Epidermal melanocyte (primary cell): Measurements from ENCODE around the gene OSGIN1.
"Not testable (repeated sequence)": the region's sequence is repeated elsewhere in the genome, so short reads cannot be mapped to it uniquely, and the experiment has no call there.

ENCODE experiments used
- DNase-seq: peaks from one replicate; pipeline ENCODE4 v3.0.0; 2011; ENCODE audit warnings: low spot score; ENCODE audit not compliant: insufficient read length

Gene OSGIN1

DNA sequence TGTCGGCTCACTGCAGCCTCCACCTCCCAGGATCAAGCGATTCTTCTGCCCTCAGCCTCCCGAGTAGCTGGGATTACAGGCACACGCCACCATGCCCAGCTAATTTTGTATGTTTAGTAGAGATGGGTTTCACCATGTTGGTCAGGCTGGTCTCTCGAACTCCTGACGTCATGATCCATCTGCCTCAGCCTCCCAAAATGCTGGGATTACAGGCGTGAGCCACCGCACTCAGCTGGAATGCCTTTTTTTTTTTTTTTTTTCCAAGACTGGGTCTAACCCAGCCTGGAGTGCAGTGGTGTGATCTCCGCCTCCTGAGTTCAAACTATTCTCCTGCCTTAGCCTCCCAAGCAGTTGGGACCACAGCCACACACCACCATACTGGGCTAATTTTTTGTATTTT, 11.5 kb upstream of the OSGIN1 start:
- DNase-seq, result not testable (repeated sequence)

DNA sequence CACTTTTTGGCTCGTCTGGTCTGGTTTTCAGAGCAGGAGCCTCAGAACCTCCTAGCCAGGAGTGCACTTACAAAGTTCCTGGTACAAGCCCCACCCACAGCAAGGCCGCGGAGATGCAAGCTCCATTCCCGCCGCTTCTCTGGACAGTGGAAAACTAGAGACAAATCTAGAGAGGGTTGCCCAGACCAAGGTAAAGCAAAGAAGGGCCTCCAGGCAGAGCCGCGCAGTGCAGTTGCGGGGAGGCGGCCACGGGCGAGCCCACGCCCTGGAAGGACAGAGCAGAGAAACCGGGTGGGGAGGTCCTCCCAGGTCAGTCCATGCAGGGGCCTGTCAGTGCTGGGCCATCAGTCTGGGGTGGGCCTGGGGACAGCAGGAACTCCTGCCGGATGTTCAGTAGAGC, 11.0 kb upstream of the OSGIN1 start:
- no peak for DNase-seq

- DNase-seq, result no peak
These were observed 10.1 kb upstream of the OSGIN1 start for GRCh38 chr16:83942815-83943515.

GRCh38 chr16:83943516-83944050, 9.5 kb upstream of the OSGIN1 start:
- DNase-seq, result no peak

GRCh38 chr16:83945587-83945986, 7.5 kb upstream of the OSGIN1 start:
- DNase-seq, result no peak

- no peak for DNase-seq
These were observed 6.8 kb upstream of the OSGIN1 start for GRCh38 chr16:83946154-83946780.

GRCh38 chr16:83946781-83947566, 6.1 kb upstream of the OSGIN1 start:
- no peak for DNase-seq

- DNase-seq, result no peak
These were observed 5.3 kb upstream of the OSGIN1 start for GRCh38 chr16:83947642-83948234.

- DNase-seq, result no peak
These were observed 3.9 kb upstream of the OSGIN1 start for GRCh38 chr16:83948914-83949723.

- no peak for DNase-seq
These were observed 3.4 kb upstream of the OSGIN1 start for GRCh38 chr16:83949724-83950001.

GRCh38 chr16:83950862-83951399, 2.1 kb upstream of the OSGIN1 start:
- not testable (repeated sequence) for DNase-seq

GRCh38 chr16:83951544-83951943, 1.5 kb upstream of the OSGIN1 start:
- DNase-seq, result no peak

DNA sequence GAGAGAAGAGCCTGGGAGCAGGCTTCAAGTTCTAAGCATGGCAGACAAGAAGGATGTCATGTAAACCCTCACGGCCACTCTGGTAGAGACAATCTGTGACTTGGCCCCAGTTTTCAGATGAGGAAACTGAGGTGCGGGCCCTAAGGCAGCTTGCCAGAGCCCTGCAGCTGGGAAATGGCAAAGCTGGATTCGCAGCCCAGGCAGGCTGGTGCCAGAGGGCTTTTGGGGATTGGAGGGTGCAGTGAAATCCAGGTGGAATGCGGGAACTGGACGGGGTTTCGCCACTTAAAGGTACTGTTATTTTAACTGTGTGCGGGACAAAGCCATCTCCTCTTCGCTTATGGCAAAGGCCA, 477 bp upstream of the OSGIN1 start:
- no peak for DNase-seq

DNA sequence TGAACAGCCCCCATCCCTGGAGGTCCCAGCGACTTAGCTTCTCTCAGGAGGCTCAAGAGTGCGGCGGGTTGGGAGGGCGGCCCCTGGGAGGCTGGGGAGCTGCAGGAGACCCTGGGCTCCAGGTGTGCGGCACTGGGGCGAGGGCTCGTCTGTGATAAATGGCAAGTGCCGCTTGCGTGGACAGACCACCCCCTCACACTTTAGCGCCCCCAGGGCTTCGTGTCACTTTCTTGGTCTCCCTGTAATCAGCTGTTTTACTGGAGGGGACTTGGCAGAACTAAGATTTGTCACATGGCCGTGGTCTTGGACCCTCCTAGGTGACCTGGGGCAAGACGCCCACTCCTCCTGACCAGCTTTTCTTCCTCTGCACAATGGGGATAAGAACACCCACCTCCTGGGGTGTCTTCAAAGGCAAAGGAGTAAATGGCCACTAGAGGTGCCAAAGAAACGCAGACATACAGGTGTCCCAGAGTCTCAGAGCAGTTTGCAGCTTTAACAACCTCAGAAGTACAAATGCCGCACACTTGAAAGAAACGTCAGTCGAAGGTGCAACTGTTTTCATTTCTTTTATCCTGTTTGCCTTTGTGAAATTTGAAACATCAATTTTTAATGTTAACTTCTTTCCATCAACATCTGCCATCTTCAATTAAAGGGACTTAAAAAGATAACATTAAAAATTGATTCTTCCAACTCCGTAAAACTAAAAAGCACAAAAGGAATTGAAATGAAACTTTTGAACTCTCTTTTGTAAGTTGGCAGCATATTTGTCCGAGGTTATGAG, 946 bp downstream of the OSGIN1 start:
- no peak for DNase-seq

DNA sequence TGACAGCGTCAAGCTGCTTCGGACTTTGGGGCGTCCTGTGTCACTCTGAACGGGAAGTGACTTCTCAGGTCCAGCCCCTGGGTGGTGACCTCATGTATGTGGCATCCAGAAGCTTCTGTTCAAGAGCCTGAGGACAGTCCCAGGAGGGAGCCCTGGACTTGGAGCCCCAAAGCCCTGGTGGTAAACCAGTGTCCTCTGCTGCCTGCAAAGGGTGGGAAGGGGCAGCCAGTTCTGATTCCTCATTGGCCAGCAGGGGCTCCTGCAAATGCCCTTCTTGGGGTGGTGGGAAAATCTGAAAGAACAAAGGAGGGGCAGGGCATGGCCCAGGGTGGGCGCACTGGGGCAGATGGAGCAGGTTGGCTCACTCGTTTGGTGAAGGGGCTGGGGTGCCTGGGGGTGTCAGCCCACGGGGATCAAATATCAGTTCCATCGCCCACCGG, 1.6 kb downstream of the OSGIN1 start:
- no peak for DNase-seq

GRCh38 chr16:83955218-83956130, 2.4 kb downstream of the OSGIN1 start:
- no peak for DNase-seq

GRCh38 chr16:83956336-83957289, 3.6 kb downstream of the OSGIN1 start:
- no peak for DNase-seq

DNA sequence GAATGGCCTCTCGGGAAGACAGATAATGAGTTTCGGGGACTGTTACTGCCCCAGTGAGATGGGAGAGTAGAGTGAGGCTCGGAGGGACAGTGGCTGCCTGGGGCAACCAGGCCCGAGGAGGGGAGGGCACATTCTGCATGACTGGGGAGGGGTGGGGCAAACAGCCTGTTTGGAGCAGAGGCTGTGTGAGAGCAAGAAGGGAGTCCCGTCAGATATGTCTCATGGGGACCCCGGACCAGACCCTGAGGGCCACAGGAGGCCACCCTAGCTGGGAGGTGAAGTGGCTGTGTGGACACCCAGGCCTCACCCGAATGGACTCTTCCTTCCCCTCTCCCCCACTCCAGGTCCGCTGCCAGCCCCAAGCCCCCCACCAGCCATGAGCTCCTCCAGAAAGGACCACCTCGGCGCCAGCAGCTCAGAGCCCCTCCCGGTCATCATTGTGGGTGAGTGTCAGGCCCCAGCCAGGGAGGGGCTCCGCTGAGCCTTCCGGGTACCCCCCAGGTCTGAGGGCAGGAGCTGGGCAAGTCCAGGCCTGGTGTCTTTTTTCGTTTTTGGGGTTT, 4.3 kb downstream of the OSGIN1 start:
- no peak for DNase-seq
